ENCODE data around the gene LMBRD2. TPM values are rescaled to one million over a fixed set of nuclear protein-coding genes. Genes with fewer than 3 reads are reported as not detected.
A peak's percentile ranks its signal among the peaks of the same experiment; 100 is the strongest.

The LMBRD2 gene
- total RNA-seq, 3 donors from 2014 or later (not counting 1 experiment from before 2014, with no cell fraction given) = 6.9 to 9.8 (median 9.6) TPM

GRCh38 chr5:36173426-36173825 is 21.7 kb upstream of the LMBRD2 start:
- no peak for TF ChIP-seq CTCF (IDR thresholded peaks at IDR 0.05)
- Histone ChIP-seq H3K27ac (ENCODE audit: low read length) (no peak overlapping the region), H3K4me3 (ENCODE audit: low read length) (no peak overlapping the region), H3K9me3 (ENCODE audit: control insufficient read depth, insufficient read depth, low read length) (no peaks in the 10 kb centered on the region), H3K36me3 (ENCODE audit: control insufficient read depth, insufficient read depth, low read length) (peaks cover 73% of the 10 kb centered on the region), H3K4me1 (ENCODE audit: control insufficient read depth, insufficient read depth, low read length) (no peaks in the 10 kb centered on the region), H3K27me3 (ENCODE audit: control insufficient read depth, insufficient read depth, low read length) (no peaks in the 10 kb centered on the region)
- WGBS (ENCODE audit: insufficient coverage) = 100% methylated on average over 1 of the region's 2 CpGs
- intact Hi-C loops (cut with micrococcal nuclease) = no loop called here
- no peak overlapping the region for H3K27ac Mint-ChIP-seq
- H3K4me3 Mint-ChIP-seq = no peak overlapping the region
- H3K4me1 Mint-ChIP-seq = no peaks in the 10 kb centered on the region
- no peaks in the 10 kb centered on the region for H3K9me3 Mint-ChIP-seq
- ATAC-seq = no peak
- no peak for DNase-seq
- H3K36me3 Mint-ChIP-seq = peaks cover 27% of the 10 kb centered on the region
- no peaks in the 10 kb centered on the region for H3K27me3 Mint-ChIP-seq (ENCODE audit: low read depth in 2 of 2)

GRCh38 chr5:36172599-36172998 is 20.9 kb upstream of the LMBRD2 start:
- Histone ChIP-seq H3K9me3 (ENCODE audit: control insufficient read depth, insufficient read depth, low read length) (no peaks in the 10 kb centered on the region), H3K36me3 (ENCODE audit: control insufficient read depth, insufficient read depth, low read length) (peaks cover 72% of the 10 kb centered on the region), H3K27me3 (ENCODE audit: control insufficient read depth, insufficient read depth, low read length) (no peaks in the 10 kb centered on the region), H3K4me1 (ENCODE audit: control insufficient read depth, insufficient read depth, low read length) (no peaks in the 10 kb centered on the region), H3K27ac (ENCODE audit: low read length) (no peak overlapping the region), H3K4me3 (ENCODE audit: low read length) (no peak overlapping the region)
- no CpG with 5 or more reads among the region's 1 CpG for WGBS (ENCODE audit: insufficient coverage)
- no peak for ATAC-seq
- H3K9me3 Mint-ChIP-seq = no peaks in the 10 kb centered on the region
- TF ChIP-seq CTCF (IDR thresholded peaks at IDR 0.05) = no peak
- DNase-seq = no peak
- intact Hi-C loops (cut with micrococcal nuclease) = no loop called here
- no peak overlapping the region for H3K27ac Mint-ChIP-seq
- no peak overlapping the region for H3K4me3 Mint-ChIP-seq
- peaks cover 26% of the 10 kb centered on the region for H3K36me3 Mint-ChIP-seq
- H3K27me3 Mint-ChIP-seq (ENCODE audit: low read depth in 2 of 2) = no peaks in the 10 kb centered on the region
- no peaks in the 10 kb centered on the region for H3K4me1 Mint-ChIP-seq

- Mint-ChIP-seq H3K4me1 (no peaks in the 10 kb centered on the region), H3K9me3 (no peaks in the 10 kb centered on the region), H3K27me3 (ENCODE audit: low read depth in 2 of 2) (no peaks in the 10 kb centered on the region), H3K4me3 (no peak overlapping the region), H3K27ac (no peak overlapping the region), H3K36me3 (peaks cover 23% of the 10 kb centered on the region)
- intact Hi-C loops (cut with micrococcal nuclease) = no loop called here
- H3K4me1 ChIP-seq (ENCODE audit: control insufficient read depth, insufficient read depth, low read length) = no peaks in the 10 kb centered on the region
- no peaks in the 10 kb centered on the region for H3K9me3 ChIP-seq (ENCODE audit: control insufficient read depth, insufficient read depth, low read length)
- no peak overlapping the region for H3K27ac ChIP-seq (ENCODE audit: low read length)
- no peak for TF ChIP-seq CTCF (IDR thresholded peaks at IDR 0.05)
- H3K36me3 ChIP-seq (ENCODE audit: control insufficient read depth, insufficient read depth, low read length) = peaks cover 76% of the 10 kb centered on the region
- H3K27me3 ChIP-seq (ENCODE audit: control insufficient read depth, insufficient read depth, low read length) = no peaks in the 10 kb centered on the region
- WGBS (ENCODE audit: insufficient coverage) = 93% methylated on average over 5 of the region's 5 CpGs
- ATAC-seq (no peak), DNase-seq (no peak)
- no peak overlapping the region for H3K4me3 ChIP-seq (ENCODE audit: low read length)
These were observed 19.2 kb upstream of the LMBRD2 start for GRCh38 chr5:36170832-36171424.

GRCh38 chr5:36168737-36169136 is 17.1 kb upstream of the LMBRD2 start:
- no peak overlapping the region for H3K27ac Mint-ChIP-seq
- no peaks in the 10 kb centered on the region for H3K4me1 ChIP-seq (ENCODE audit: control insufficient read depth, insufficient read depth, low read length)
- H3K4me1 Mint-ChIP-seq = no peaks in the 10 kb centered on the region
- no peak for TF ChIP-seq CTCF (IDR thresholded peaks at IDR 0.05)
- peaks cover 71% of the 10 kb centered on the region for H3K36me3 ChIP-seq (ENCODE audit: control insufficient read depth, insufficient read depth, low read length)
- no peak overlapping the region for H3K4me3 Mint-ChIP-seq
- no peaks in the 10 kb centered on the region for H3K9me3 ChIP-seq (ENCODE audit: control insufficient read depth, insufficient read depth, low read length)
- peak in 1 of 3 donors; percentile 76 for ATAC-seq
- H3K4me3 ChIP-seq (ENCODE audit: low read length) = no peak overlapping the region
- DNase-seq = peak in 1 of 2 donors; percentile 14
- no peaks in the 10 kb centered on the region for H3K27me3 ChIP-seq (ENCODE audit: control insufficient read depth, insufficient read depth, low read length)
- H3K36me3 Mint-ChIP-seq = peaks cover 15% of the 10 kb centered on the region
- no peaks in the 10 kb centered on the region for H3K27me3 Mint-ChIP-seq (ENCODE audit: low read depth in 2 of 2)
- intact Hi-C loops (cut with micrococcal nuclease) = no loop called here
- H3K27ac ChIP-seq (ENCODE audit: low read length) = no peak overlapping the region
- H3K9me3 Mint-ChIP-seq = no peaks in the 10 kb centered on the region
- 78% methylated on average over 4 of the region's 4 CpGs for WGBS (ENCODE audit: insufficient coverage)
